HCT116 (cell line): ENCODE data around the gene ASMTL. TPM values are rescaled to one million over a fixed set of nuclear protein-coding genes. Genes with fewer than 3 reads are reported as not detected.

Source experiments
- ATAC-seq: fragments of 200-7000 bp; cut with Tn5 transposase; 2 replicates; pipeline ENCODE4 v1.9.1; 2020; ENCODE audit warnings: mild to moderate bottlenecking, moderate library complexity
- BruUV-seq: library from RNA; stranded (reverse); fragments of 400-500 nt; replicated peaks from 2 replicates; lab custom pipeline; 2021; lab: Mats Ljungman, UMichigan
- CTCF ChIA-PET: fragments of 300-600 bp; sonication (Branson Sonifier 250); formaldehyde crosslinking; loops from one replicate; lab custom pipeline; 2021; ENCODE audit warnings: antibody characterized with exemption; lab: Charles Lee
- POLR2A ChIA-PET: fragments of 300-600, 350-600 bp; sonication (Branson Sonifier 250); formaldehyde crosslinking; loops from one replicate; lab custom pipeline; 2021; ENCODE audit warnings: antibody characterized with exemption; lab: Charles Lee
- RAD21 ChIA-PET, 2 experiments: fragments of 300-600 bp; sonication (Branson Sonifier 250); formaldehyde crosslinking; loops; one replicate each; lab custom pipeline; 2023; ENCODE audit warnings: low total read pairs in 2 of 2; ENCODE audit not compliant: uncharacterized antibody in 2 of 2, unreplicated experiment in 2 of 2, low non-redundant PET in 1 of 2; lab: Charles Lee
- DNase-seq: peaks from one replicate; pipeline ENCODE4 v3.0.0-alpha.2; 2010; ENCODE audit warnings: low read depth, low spot score
- H2AFZ ChIP-seq: fragments of 200-600 bp; shearing (Covaris generic), sonication (generic); 2 replicates; pipeline ENCODE4 v1.6.1; 2017; ENCODE audit warnings: low read depth, mixed run types, mixed read lengths, antibody characterized with exemption, low read length; ENCODE audit not compliant: poor library complexity, severe bottlenecking
- H3K27ac ChIP-seq: 2 replicates; pipeline ENCODE4 v1.5.1; 2012; ENCODE audit warnings: low read depth, low read length
- H3K27me3 ChIP-seq: fragments of 200-600 bp; sonication (generic); 2 replicates; pipeline ENCODE4 v1.6.1; 2016; ENCODE audit warnings: mixed run types, low read length, mixed read lengths; ENCODE audit not compliant: insufficient read depth
- H3K36me3 ChIP-seq, 2 experiments: fragments of 200-500 bp in 1 of 2; fragments of 200-600 bp in 1 of 2; sonication (Bioruptor generic) in 1 of 2; sonication (generic) in 1 of 2; 2 replicates each; pipeline versions ENCODE4 v1.5.1 to v1.6.1; 2014 to 2016; ENCODE audit warnings: low read length in 2 of 2, inconsistent platforms in 1 of 2, mixed read lengths in 1 of 2, mixed run types in 1 of 2; ENCODE audit not compliant: insufficient read depth in 2 of 2, control insufficient read depth in 1 of 2
- H3K4me1 ChIP-seq, 2 experiments: fragments of 200-600 bp in 1 of 2; sonication (generic) in 1 of 2; 2 replicates each; pipeline versions ENCODE4 v1.5.1 to v1.6.1; 2012 to 2017; ENCODE audit warnings: low read length in 2 of 2, inconsistent platforms in 1 of 2, mild to moderate bottlenecking in 1 of 2, mixed read lengths in 1 of 2, mixed run types in 1 of 2, moderate library complexity in 1 of 2; ENCODE audit not compliant: insufficient read depth in 2 of 2, control insufficient read depth in 1 of 2
- H3K4me2 ChIP-seq: fragments of 200-600 bp; sonication (generic); 2 replicates; pipeline ENCODE4 v1.6.1; 2017; ENCODE audit warnings: mixed run types, low read length, mixed read lengths
- H3K4me3 ChIP-seq, 2 experiments: fragments of 200-600 bp in 1 of 2; sonication (generic) in 1 of 2; replicated peaks in 1 of 2; 2 replicates each; pipeline ENCODE4 v1.5.1; 2011 to 2016; ENCODE audit warnings: low read length in 2 of 2, control low read depth in 1 of 2, low read depth in 1 of 2, mild to moderate bottlenecking in 1 of 2, mixed read lengths in 1 of 2, mixed run types in 1 of 2
- H3K79me2 ChIP-seq: fragments of 200-600 bp; sonication (generic); 2 replicates; pipeline ENCODE4 v1.6.1; 2017; ENCODE audit warnings: mild to moderate bottlenecking, mixed run types, low read length, moderate library complexity, mixed read lengths; ENCODE audit not compliant: insufficient read depth
- H3K9ac ChIP-seq: fragments of 200-600 bp; sonication (generic); 2 replicates; pipeline ENCODE4 v1.6.1; 2016; ENCODE audit warnings: low read length, mixed read lengths
- H3K9me2 ChIP-seq: fragments of 200-600 bp; sonication (generic), shearing (Covaris generic); 2 replicates; pipeline ENCODE4 v1.6.1; 2017; ENCODE audit warnings: mixed run types, mild to moderate bottlenecking, moderate library complexity; ENCODE audit not compliant: insufficient read depth
- H3K9me3 ChIP-seq, 2 experiments: fragments of 200-500 bp in 1 of 2; fragments of 200-600 bp in 1 of 2; sonication (Bioruptor generic) in 1 of 2; sonication (generic) in 1 of 2; 2 replicates each; pipeline ENCODE4 v1.6.1; 2014 to 2017; ENCODE audit warnings: low read length in 2 of 2, mixed read lengths in 2 of 2, inconsistent platforms in 1 of 2, low read depth in 1 of 2, mild to moderate bottlenecking in 1 of 2, mixed run types in 1 of 2, moderate library complexity in 1 of 2; ENCODE audit not compliant: control insufficient read depth in 1 of 2, insufficient read depth in 1 of 2
- H4K20me1 ChIP-seq: fragments of 200-600 bp; sonication (generic), shearing (Covaris generic); 2 replicates; pipeline ENCODE4 v1.6.1; 2017; ENCODE audit warnings: mixed run types, mild to moderate bottlenecking, moderate library complexity; ENCODE audit not compliant: insufficient read depth
- CBX3 ChIP-seq: IDR thresholded peaks from 2 replicates; pipeline ENCODE4 v1.6.1; 2012; ENCODE audit warnings: low read depth
- CTCF ChIP-seq, 3 experiments: fragments of 200-600 bp in 1 of 3; sonication (generic) in 1 of 3; IDR thresholded peaks in 2 of 3; conservative IDR thresholded peaks in 1 of 3; 2 replicates each; pipeline ENCODE4 v1.5.1; 2012 to 2017; ENCODE audit warnings: low read depth in 2 of 3, low read length in 2 of 3, antibody characterized with exemption in 1 of 3, borderline replicate concordance in 1 of 3, control low read depth in 1 of 3, mild to moderate bottlenecking in 1 of 3, mixed read lengths in 1 of 3, mixed run types in 1 of 3, moderate library complexity in 1 of 3; ENCODE audit not compliant: insufficient read depth in 1 of 3
- EZH2 ChIP-seq: fragments of 200-600 bp; sonication (generic); IDR thresholded peaks from 2 replicates; pipeline ENCODE4 v1.6.1; 2017; ENCODE audit warnings: antibody characterized with exemption, mixed run types
- FOSL1 ChIP-seq: IDR thresholded peaks from 2 replicates; pipeline ENCODE4 v1.6.1; 2012; ENCODE audit warnings: low read depth
- MAX ChIP-seq: IDR thresholded peaks from 2 replicates; pipeline ENCODE4 v1.6.1; 2012
- RAD21 ChIP-seq: IDR thresholded peaks from 2 replicates; pipeline ENCODE4 v1.6.1; 2012; ENCODE audit warnings: low read depth, mild to moderate bottlenecking
- SRF ChIP-seq: IDR thresholded peaks from 2 replicates; pipeline ENCODE4 v1.6.1; 2012; ENCODE audit warnings: low read depth
- YY1 ChIP-seq: IDR thresholded peaks from 2 replicates; pipeline ENCODE4 v1.6.1; 2011; ENCODE audit warnings: low read length, low read depth, moderate library complexity, mild to moderate bottlenecking; ENCODE audit not compliant: insufficient replicate concordance; ENCODE audit errors: extremely low read depth
- ZBTB33 ChIP-seq: IDR thresholded peaks from 2 replicates; pipeline ENCODE4 v1.6.1; 2011; ENCODE audit warnings: mild to moderate bottlenecking, low read length, moderate library complexity; ENCODE audit not compliant: insufficient replicate concordance; ENCODE audit errors: extremely low read depth
- ZNF274 ChIP-seq: fragments of 200-500 bp; sonication (Bioruptor generic); IDR thresholded peaks from 2 replicates; pipeline ENCODE4 v1.6.1; 2014; ENCODE audit warnings: mild to moderate bottlenecking, low read depth, low read length, inconsistent platforms
- intact Hi-C: fragments of 100-400 bp; cut with micrococcal nuclease; formaldehyde crosslinking; loops from 2 replicates; pipeline ENCODE4 v1.10.0; 2022
- total RNA-seq: library from RNA; stranded (reverse); gene quantifications from one replicate; pipeline ENCODE4 v1.2.1, GENCODE V29; 2021; ENCODE audit not compliant: unreplicated experiment

ASMTL gene
- total RNA-seq, 1 experiment from 2014 or later, result 59.6 TPM

- DNase-seq, result no peak
- peaks cover 0 to 8% of the 10 kb centered on the region in 2 experiments; a peak in 1 of 4 replicates for H3K4me1 ChIP-seq
- H2AFZ ChIP-seq, result no peak overlapping the region
- ChIA-PET RAD21 (no interaction called here), POLR2A (no interaction called here)
- 0 out of 2 replicates have a peak, but pooled peaks cover 2% of the 10 kb centered on the region for H3K27me3 ChIP-seq
- H3K36me3 ChIP-seq, result peaks cover 0 to 10% of the 10 kb centered on the region in 2 experiments; a peak in 1 of 4 replicates
- H3K9me2 ChIP-seq, result no peaks in the 10 kb centered on the region
- peaks cover 43% of the 10 kb centered on the region for H3K79me2 ChIP-seq
- no TSS peak for BruUV-seq
- H3K4me3 ChIP-seq, result peak overlapping the region; percentile 51 to 56
- peak overlapping the region; percentile 66; the same call in 1 of the 2 replicates for H3K27ac ChIP-seq
- intact Hi-C loops, result loop anchor here (5.0 to 10.0 kb wide), 5 partner anchors 129 to 1174 kb away; no protein-coding TSS in a partner anchor
- peak overlapping the region; percentile 53; the same call in 1 of the 2 replicates for H3K9ac ChIP-seq
- ATAC-seq, result peak; percentile 11
- no peaks in the 10 kb centered on the region for H4K20me1 ChIP-seq
- no peaks in the 10 kb centered on the region; a peak in 1 of 4 replicates for H3K9me3 ChIP-seq
- TF ChIP-seq YY1 (peak; percentile 39), ZNF274 (no peak), SRF (no peak), EZH2 (no peak)
- TF ChIP-seq, all 23 proteins: peak for 1
- CTCF ChIA-PET, result no interaction called here
- H3K4me2 ChIP-seq, result peak overlapping the region; percentile 80
These were observed 680 bp upstream of the ASMTL start for GRCh38 chrX:1453395-1453783.

GRCh38 chrX:1451661-1452515, 821 bp downstream of the ASMTL start:
- Histone ChIP-seq H3K79me2 (peaks cover 56% of the 10 kb centered on the region), H3K4me2 (peak overlapping the region; percentile 72), H2AFZ (no peak overlapping the region), H3K27me3 (no peaks in the 10 kb centered on the region), H3K27ac (peak overlapping the region; percentile 71), H4K20me1 (no peaks in the 10 kb centered on the region), H3K9me3 (no peaks in the 10 kb centered on the region; a peak in 1 of 4 replicates), H3K9me2 (no peaks in the 10 kb centered on the region), H3K4me1 (peaks cover 0 to 8% of the 10 kb centered on the region in 2 experiments; a peak in 1 of 4 replicates), H3K4me3 (peak overlapping the region; percentile 82 to 83), H3K9ac (peak overlapping the region; percentile 93), H3K36me3 (peaks cover 0 to 14% of the 10 kb centered on the region in 2 experiments; a peak in 1 of 4 replicates)
- intact Hi-C loops, result loop anchor here (5.0 to 10.0 kb wide), 5 partner anchors 130 to 1175 kb away; no protein-coding TSS in a partner anchor
- DNase-seq (no peak), ATAC-seq (no peak)
- ChIA-PET POLR2A (no interaction called here), CTCF (no interaction called here), RAD21 (no interaction called here)
- no TSS peak for BruUV-seq
- no peak for TF ChIP-seq RAD21
- TF ChIP-seq FOSL1, result no peak
- no peak for TF ChIP-seq CTCF (IDR thresholded peaks at IDR 0.05 in 2 of 3, conservative IDR thresholded peaks at IDR 0.05 in 1 of 3; ENCODE audit: borderline replicate concordance in 1 of 3, insufficient read depth in 1 of 3, low read depth in 2 of 3, low read length in 2 of 3)
- TF ChIP-seq MAX, result no peak
- no peak for TF ChIP-seq CBX3
- no peak for TF ChIP-seq ZBTB33
